SK-N-SH (cell line): Measurements from ENCODE around the gene MME. TPM values are rescaled to one million over a fixed set of nuclear protein-coding genes. Genes with fewer than 3 reads are reported as not detected.

Experiments used
- CTCF ChIA-PET: fragments of 300-600, 350-600 bp; formaldehyde crosslinking; extraction: SDS; loops from one replicate; lab custom pipeline; 2021; lab: Yijun Ruan, JAX
- POLR2A ChIA-PET: fragments of 350-600 bp; sonication (Branson Sonifier 250); formaldehyde crosslinking; extraction: SDS; loops from one replicate; lab custom pipeline; 2020; ENCODE audit warnings: antibody characterized with exemption, inconsistent platforms; lab: Yijun Ruan, JAX
- DNase-seq: peaks from one replicate; pipeline ENCODE4 v3.0.0; 2012
- H2AFZ ChIP-seq: fragments of 200-600 bp; sonication (generic); 2 replicates; pipeline ENCODE4 v1.8.1; 2016; ENCODE audit warnings: antibody characterized with exemption, mild to moderate bottlenecking, low read depth
- H3F3A ChIP-seq: fragments of 200-600 bp; sonication (generic); replicated peaks from 2 replicates; pipeline ENCODE3; 2016; ENCODE audit warnings: antibody characterized with exemption, mild to moderate bottlenecking; ENCODE audit not compliant: insufficient read depth
- H3K27ac ChIP-seq, 2 experiments: fragments of 200-500 bp in 1 of 2; fragments of 200-600 bp in 1 of 2; sonication (Bioruptor generic) in 1 of 2; sonication (generic), shearing (Covaris generic) in 1 of 2; 2 replicates each; pipeline versions ENCODE4 v1.5.1 to v1.6.1; 2014 to 2016; ENCODE audit warnings: low read depth in 2 of 2, inconsistent platforms in 1 of 2, low read length in 1 of 2, mild to moderate bottlenecking in 1 of 2, mixed read lengths in 1 of 2
- H3K27me3 ChIP-seq: fragments of 200-600 bp; sonication (generic), shearing (Covaris generic); 2 replicates; pipeline ENCODE4 v1.6.1; 2016; ENCODE audit warnings: mixed run types; ENCODE audit not compliant: insufficient read depth
- H3K36me3 ChIP-seq, 2 experiments: fragments of 200-500 bp in 1 of 2; fragments of 200-600 bp in 1 of 2; sonication (Bioruptor generic) in 1 of 2; sonication (generic) in 1 of 2; replicated peaks in 1 of 2; 2 replicates each; pipeline versions ENCODE3 to v1.5.1; 2014 to 2016; ENCODE audit warnings: low read length in 1 of 2, mild to moderate bottlenecking in 1 of 2; ENCODE audit not compliant: insufficient read depth in 2 of 2, control insufficient read depth in 1 of 2
- H3K4me1 ChIP-seq, 2 experiments: fragments of 200-500 bp in 1 of 2; fragments of 200-600 bp in 1 of 2; sonication (Bioruptor generic) in 1 of 2; sonication (generic), shearing (Covaris generic) in 1 of 2; 2 replicates each; pipeline versions ENCODE4 v1.5.1 to v1.6.1; 2014 to 2016; ENCODE audit warnings: low read depth in 1 of 2, low read length in 1 of 2, mixed run types in 1 of 2; ENCODE audit not compliant: insufficient read depth in 2 of 2, control insufficient read depth in 1 of 2
- H3K4me2 ChIP-seq: fragments of 200-600 bp; sonication (generic), shearing (Covaris generic); 2 replicates; pipeline ENCODE4 v1.6.1; 2017; ENCODE audit warnings: mixed run types
- H3K4me3 ChIP-seq, 2 experiments: fragments of 200-500 bp in 1 of 2; fragments of 200-600 bp in 1 of 2; sonication (Bioruptor generic) in 1 of 2; sonication (generic), shearing (Covaris generic) in 1 of 2; 2 replicates each; pipeline versions ENCODE4 v1.5.1 to v1.8.1; 2014 to 2016; ENCODE audit warnings: low read depth in 2 of 2, inconsistent platforms in 1 of 2, low read length in 1 of 2, mild to moderate bottlenecking in 1 of 2, mixed read lengths in 1 of 2, moderate library complexity in 1 of 2
- H3K79me2 ChIP-seq: fragments of 200-600 bp; sonication (generic); 2 replicates; pipeline ENCODE4 v1.8.1; 2017; ENCODE audit warnings: mild to moderate bottlenecking; ENCODE audit not compliant: insufficient read depth
- H3K9ac ChIP-seq: fragments of 200-600 bp; sonication (generic); 2 replicates; pipeline ENCODE4 v1.6.1; 2017; ENCODE audit warnings: mixed run types
- H3K9me2 ChIP-seq: fragments of 200-600 bp; sonication (generic); 2 replicates; pipeline ENCODE4 v1.6.1; 2017; ENCODE audit warnings: mixed run types
- H3K9me3 ChIP-seq: fragments of 200-600 bp; sonication (generic); 2 replicates; pipeline ENCODE4 v1.6.1; 2017; ENCODE audit warnings: mixed run types, mild to moderate bottlenecking, moderate library complexity
- H4K20me1 ChIP-seq: fragments of 200-600 bp; sonication (generic); 2 replicates; pipeline ENCODE4 v1.6.1; 2017; ENCODE audit warnings: mild to moderate bottlenecking, mixed run types; ENCODE audit not compliant: insufficient read depth
- CTCF ChIP-seq: fragments of 200-600 bp; sonication (generic); IDR thresholded peaks from 2 replicates; pipeline ENCODE4 v1.6.1; 2017; ENCODE audit warnings: antibody characterized with exemption, mild to moderate bottlenecking, moderate library complexity
- EP300 ChIP-seq, 2 experiments: IDR thresholded peaks; 2 replicates each; pipeline versions ENCODE4 v1.4.0 to v1.6.1; 2012; ENCODE audit warnings: borderline replicate concordance in 1 of 2, low read depth in 1 of 2, low read length in 1 of 2
- FOSL2 ChIP-seq: IDR thresholded peaks from 2 replicates; pipeline ENCODE4 v1.4.0; 2012; ENCODE audit warnings: low read depth, mild to moderate bottlenecking, moderate library complexity, borderline replicate concordance
- FOXJ3 ChIP-seq: sonication (generic); formaldehyde crosslinking; IDR thresholded peaks from 2 replicates; pipeline ENCODE4 v1.5.1; 2020; ENCODE audit warnings: mild to moderate bottlenecking, missing genetic modification reagents
- FOXM1 ChIP-seq: IDR thresholded peaks from 2 replicates; pipeline ENCODE4 v1.4.0; 2012; ENCODE audit warnings: low read depth, mild to moderate bottlenecking
- GABPA ChIP-seq: IDR thresholded peaks from 2 replicates; pipeline ENCODE4 v1.4.0; 2012; ENCODE audit warnings: low read depth, mild to moderate bottlenecking
- GATA2 ChIP-seq: sonication (generic); formaldehyde crosslinking; IDR thresholded peaks from 2 replicates; pipeline ENCODE4 v1.5.0; 2020; ENCODE audit warnings: mild to moderate bottlenecking, missing genetic modification reagents
- JUND ChIP-seq: IDR thresholded peaks from 2 replicates; pipeline ENCODE4 v1.4.0; 2012
- MAX ChIP-seq: IDR thresholded peaks from 2 replicates; pipeline ENCODE4 v1.4.0; 2012; ENCODE audit warnings: low read depth
- MEF2A ChIP-seq: IDR thresholded peaks from 2 replicates; pipeline ENCODE4 v1.4.0; 2012; ENCODE audit warnings: low read depth, borderline replicate concordance
- NFIC ChIP-seq: IDR thresholded peaks from 2 replicates; pipeline ENCODE4 v1.4.0; 2012; ENCODE audit warnings: borderline replicate concordance
- NRF1 ChIP-seq: IDR thresholded peaks from 2 replicates; pipeline ENCODE4 v1.6.1; 2012; ENCODE audit warnings: low read depth, mild to moderate bottlenecking, low read length
- POLR2AphosphoS5 ChIP-seq: IDR thresholded peaks from 2 replicates; pipeline ENCODE4 v1.6.1; 2012; ENCODE audit warnings: low read depth, low read length
- RCOR1 ChIP-seq: fragments of 150-350 bp; IDR thresholded peaks from 2 replicates; pipeline ENCODE4 v1.6.1; 2017; ENCODE audit warnings: antibody characterized with exemption, low read length
- REST ChIP-seq: IDR thresholded peaks from 2 replicates; pipeline ENCODE4 v1.6.1; 2012; ENCODE audit warnings: mild to moderate bottlenecking, low read depth, low read length, moderate library complexity
- RFX5 ChIP-seq: IDR thresholded peaks from 2 replicates; pipeline ENCODE4 v1.6.1; 2012; ENCODE audit warnings: mild to moderate bottlenecking, improper control_type of control experiment, low read length
- SIN3A ChIP-seq: IDR thresholded peaks from 2 replicates; pipeline ENCODE4 v1.6.1; 2012; ENCODE audit warnings: low read depth, mild to moderate bottlenecking, low read length, moderate library complexity, borderline replicate concordance
- TCF12 ChIP-seq: IDR thresholded peaks from 2 replicates; pipeline ENCODE4 v1.4.0; 2012
- TEAD4 ChIP-seq: IDR thresholded peaks from 2 replicates; pipeline ENCODE4 v1.4.0; 2012; ENCODE audit warnings: mild to moderate bottlenecking, borderline replicate concordance; ENCODE audit not compliant: insufficient read depth
- USF1 ChIP-seq: IDR thresholded peaks from 2 replicates; pipeline ENCODE4 v1.4.0; 2012; ENCODE audit warnings: low read depth, borderline replicate concordance
- USF2 ChIP-seq: fragments of 150-350 bp; IDR thresholded peaks from 2 replicates; pipeline ENCODE4 v1.6.1; 2017; ENCODE audit warnings: antibody characterized with exemption, low read length, low read depth, borderline replicate concordance
- WGBS: methylation state at CpG from one replicate; pipeline ENCODE4 v1.1.6; 2017; ENCODE audit warnings: low lambda C conversion rate; 5-methylcytosine and 5-hydroxymethylcytosine counted together
- polyA plus RNA-seq, 3 experiments: library from polyadenylated mRNA; depleted of rRNA; stranded (reverse); fragments of >200 nt; gene quantifications; 2 replicates each; pipeline ENCODE4 v1.2.3, GENCODE V29; 2012

Gene MME
- polyA plus RNA-seq, 1 of the 3 experiments (the other 2 are of a cell fraction): 167 TPM

- Histone ChIP-seq H3K4me3 (no peak overlapping the region), H3K4me1 (no peaks in the 10 kb centered on the region), H3K9me3 (no peaks in the 10 kb centered on the region), H3K9me2 (no peaks in the 10 kb centered on the region), H3K36me3 (no peaks in the 10 kb centered on the region), H4K20me1 (no peaks in the 10 kb centered on the region), H3F3A (no peaks in the 10 kb centered on the region), H3K79me2 (no peaks in the 10 kb centered on the region), H3K9ac (no peak overlapping the region), H3K27me3 (no peaks in the 10 kb centered on the region), H2AFZ (no peak overlapping the region), H3K4me2 (no peak overlapping the region), H3K27ac (no peak overlapping the region)
- DNase-seq: no peak
- CTCF ChIA-PET: interaction anchor here (0.7 kb wide), 1 partner anchor 9 kb away, joined by 3 read pairs; no protein-coding TSS in a partner anchor
- TF ChIP-seq FOXJ3 (CRISPR knock-in tag) (no peak), TCF12 (no peak), MAX (no peak), FOSL2 (no peak), FOXM1 (no peak), CTCF (no peak), GATA2 (CRISPR knock-in tag) (no peak), RCOR1 (no peak), REST (no peak), MEF2A (no peak), GABPA (no peak), RFX5 (no peak), NFIC (no peak)
- POLR2A ChIA-PET: no interaction called here
- WGBS: 72% methylated on average over 4 of the region's 5 CpGs
These were observed 145.3 kb downstream of the MME start for GRCh38 chr3:155225417-155225816.

- Histone ChIP-seq H3K9me3 (no peaks in the 10 kb centered on the region), H3K9ac (no peak overlapping the region), H4K20me1 (no peaks in the 10 kb centered on the region), H3K79me2 (no peaks in the 10 kb centered on the region), H2AFZ (no peak overlapping the region), H3K9me2 (no peaks in the 10 kb centered on the region), H3K4me3 (no peak overlapping the region), H3K27me3 (no peaks in the 10 kb centered on the region), H3K36me3 (no peaks in the 10 kb centered on the region), H3K27ac (no peak overlapping the region), H3K4me1 (no peaks in the 10 kb centered on the region), H3F3A (no peaks in the 10 kb centered on the region), H3K4me2 (no peak overlapping the region)
- ChIA-PET CTCF (interaction anchor here (1.0 kb wide), 1 partner anchor 96 kb away, joined by 3 read pairs; no protein-coding TSS in a partner anchor), POLR2A (no interaction called here)
- TF ChIP-seq JUND (no peak), MAX (no peak), RCOR1 (no peak), GABPA (no peak), EP300 (IDR thresholded peaks at IDR 0.05; ENCODE audit: borderline replicate concordance in 1 of 2, low read depth in 1 of 2, low read length in 1 of 2) (no peak), SIN3A (no peak), NFIC (no peak), POLR2AphosphoS5 (no peak), USF2 (no peak), RFX5 (no peak), FOXJ3 (CRISPR knock-in tag) (no peak), USF1 (no peak), TCF12 (no peak), GATA2 (CRISPR knock-in tag) (no peak), NRF1 (no peak), TEAD4 (no peak)
- DNase-seq: no peak
- 37% methylated on average over 3 of the region's 3 CpGs for WGBS
These were observed 147.0 kb downstream of the MME start for GRCh38 chr3:155227141-155227540.
